Retina (tissue), 1 donor: Measurements from ENCODE around the gene P2RX3.
"Not testable (repeated sequence)": the region's sequence is repeated elsewhere in the genome, so short reads cannot be mapped to it uniquely, and the experiment has no call there.

Experiments
- DNase-seq: peaks from one replicate; pipeline ENCODE4 v3.0.0-alpha.2; 2016

P2RX3 gene

GRCh38 chr11:57338142-57338541, at the start of gene P2RX3:
Gene P2RX3 (plus strand): TSS chr11:57338352. CDS start chr11:57338551, 199 bp downstream.
- peak; percentile 54 for DNase-seq

DNA sequence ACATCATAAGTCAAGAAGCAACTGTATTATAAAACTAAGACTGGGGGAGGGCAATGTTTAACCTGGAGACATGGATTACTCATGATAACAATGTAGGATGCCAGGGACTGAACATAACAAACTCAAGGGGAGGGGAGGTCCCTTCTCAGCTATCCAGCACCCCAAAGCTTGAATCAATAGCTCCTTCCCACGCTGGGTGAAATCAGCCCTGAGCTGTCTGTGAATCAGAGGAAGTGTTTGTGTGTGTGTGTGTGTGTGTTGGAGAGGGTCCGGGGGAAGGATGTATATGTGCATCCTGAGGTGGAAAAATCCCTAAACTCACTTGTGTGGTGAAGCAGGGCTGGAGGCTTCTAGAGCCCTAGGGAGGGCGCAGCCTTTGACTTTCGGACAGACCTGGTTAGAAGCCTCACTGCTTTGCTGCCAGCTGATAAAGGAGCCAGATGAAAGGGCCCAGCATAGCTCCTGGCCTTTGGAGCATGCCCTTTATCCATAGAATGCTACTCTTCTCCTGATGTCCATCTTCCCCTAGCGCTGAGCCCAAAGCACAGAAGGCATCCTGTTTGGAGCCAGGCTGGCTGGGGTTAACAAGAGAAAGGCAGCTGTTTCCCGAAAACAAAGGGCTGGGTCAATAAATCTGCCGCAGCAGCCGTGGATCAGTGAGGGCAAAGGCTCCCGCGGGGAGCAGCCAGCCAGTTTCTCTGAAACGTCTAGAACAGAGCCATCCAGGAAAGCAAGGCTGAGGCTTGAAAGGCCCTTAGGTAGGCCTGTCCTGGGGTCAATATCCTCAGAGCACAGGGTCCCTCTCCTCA, 49.2 kb upstream of the P2RX3 start:
- DNase-seq: peak; percentile 73

- DNase-seq: no peak
Measured at GRCh38 chr11:57290288-57290687, 47.9 kb upstream of the P2RX3 start.

GRCh38 chr11:57294225-57295131, 43.7 kb upstream of the P2RX3 start:
- no peak for DNase-seq

DNA sequence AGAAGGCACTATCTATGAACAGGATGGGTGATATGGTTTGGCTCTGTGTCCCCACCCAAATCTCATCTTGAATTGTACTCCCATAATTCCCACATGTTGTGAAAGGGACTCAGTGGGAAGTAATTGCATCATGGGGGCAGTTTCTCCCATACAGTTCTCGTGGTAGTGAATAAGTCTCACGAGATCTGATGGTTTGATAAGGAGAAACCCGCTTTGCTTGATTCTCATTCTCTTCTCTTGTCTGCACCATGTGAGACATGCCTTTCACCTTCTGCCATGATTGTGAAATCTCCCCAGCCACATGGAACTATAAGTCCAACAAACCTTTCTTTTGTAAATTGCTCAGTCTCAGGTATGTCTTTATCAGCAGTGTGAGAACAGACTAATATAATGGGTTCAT, 41.9 kb upstream of the P2RX3 start:
- DNase-seq: not testable (repeated sequence)

DNA sequence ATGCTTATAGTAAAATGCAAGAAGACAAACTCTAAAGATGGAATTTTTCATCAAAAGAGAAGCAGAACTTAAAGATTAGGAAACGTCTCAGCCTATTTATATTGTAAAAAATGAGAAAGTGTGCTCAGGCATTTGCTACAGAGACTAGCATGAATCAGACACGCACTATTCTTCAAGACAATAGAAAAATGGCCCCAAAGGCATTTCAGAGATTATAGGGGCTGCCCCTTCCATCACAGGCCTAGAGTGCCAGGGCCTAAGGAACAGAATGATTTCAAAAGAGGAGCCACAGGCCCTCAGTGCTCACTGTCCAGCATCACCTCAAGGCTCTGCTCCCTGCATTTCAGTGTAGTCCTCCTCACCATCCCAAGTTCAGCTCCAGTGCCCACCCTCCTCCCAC, 40.9 kb upstream of the P2RX3 start:
- DNase-seq: no peak

DNA sequence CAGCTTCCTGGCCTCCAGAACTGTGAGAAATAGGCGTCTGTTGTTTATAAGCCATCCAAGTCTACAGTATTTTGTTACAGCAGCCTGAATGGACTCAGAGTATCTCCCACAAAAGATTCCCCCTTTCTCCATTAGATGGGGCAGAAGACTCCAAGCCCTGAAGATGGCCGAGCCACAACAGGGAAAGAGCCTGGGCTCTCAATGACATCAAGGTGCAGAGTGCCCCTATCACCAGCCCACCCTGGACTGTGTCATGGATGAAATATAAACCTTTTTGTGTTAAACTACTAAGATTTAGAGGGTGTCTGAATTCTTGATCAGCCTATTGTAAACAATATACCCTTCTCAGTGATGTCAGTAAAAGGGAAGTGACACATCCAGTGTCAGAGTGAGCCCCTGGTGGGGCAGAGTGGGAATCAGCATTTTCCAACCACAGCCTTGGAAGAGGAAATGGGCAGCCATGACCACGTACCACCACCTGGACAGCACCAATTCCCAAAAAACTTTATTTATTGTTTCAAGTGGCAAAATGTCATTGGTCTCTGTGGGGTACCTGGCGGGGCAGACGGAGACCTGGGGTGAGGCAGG, 38.9 kb upstream of the P2RX3 start:
- no peak for DNase-seq

DNA sequence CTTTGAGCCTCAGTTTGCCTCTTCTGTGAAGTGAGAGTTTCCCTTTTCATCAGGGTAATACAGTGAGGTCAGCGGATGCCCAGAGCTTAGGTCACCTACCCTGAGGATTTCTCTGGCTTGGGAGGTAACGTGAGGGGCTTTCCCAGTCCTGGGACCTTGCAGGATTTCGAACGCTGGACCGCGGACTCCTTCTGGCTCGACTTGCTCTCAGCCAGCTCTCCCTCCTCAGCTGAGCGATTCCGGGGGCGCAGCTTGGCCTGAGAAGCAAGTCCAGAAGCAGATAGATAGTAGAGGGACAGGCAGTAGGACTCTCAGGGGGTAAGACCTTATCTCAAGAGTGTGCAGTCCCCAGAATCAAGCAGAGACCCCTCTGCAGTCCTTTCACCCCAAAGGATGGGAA, 37.4 kb upstream of the P2RX3 start:
- DNase-seq: no peak

- DNase-seq: no peak
Measured at GRCh38 chr11:57301711-57302423, 36.3 kb upstream of the P2RX3 start.

DNA sequence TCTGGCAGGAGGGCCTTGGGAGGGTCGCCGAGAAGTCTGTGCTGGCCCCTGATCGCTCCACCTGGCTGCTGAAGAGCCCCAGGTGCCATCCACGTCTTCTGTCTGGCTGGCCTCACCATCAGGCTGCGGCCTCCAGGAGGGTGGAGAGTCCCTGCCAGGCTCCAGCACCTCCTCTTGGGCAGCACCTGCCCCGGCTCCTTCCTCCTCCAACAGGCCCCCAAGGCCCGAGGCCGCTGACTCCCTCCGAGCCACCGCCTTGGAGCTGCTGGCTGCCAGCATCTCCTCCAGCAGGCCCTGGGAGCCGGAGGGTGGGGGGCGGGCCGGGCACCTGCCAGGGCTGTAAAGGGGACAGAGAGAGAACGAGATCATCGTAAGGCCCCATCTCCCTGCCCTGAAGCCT, 35.7 kb upstream of the P2RX3 start:
- no peak for DNase-seq

GRCh38 chr11:57303280-57303989, 34.7 kb upstream of the P2RX3 start:
- DNase-seq: no peak

DNA sequence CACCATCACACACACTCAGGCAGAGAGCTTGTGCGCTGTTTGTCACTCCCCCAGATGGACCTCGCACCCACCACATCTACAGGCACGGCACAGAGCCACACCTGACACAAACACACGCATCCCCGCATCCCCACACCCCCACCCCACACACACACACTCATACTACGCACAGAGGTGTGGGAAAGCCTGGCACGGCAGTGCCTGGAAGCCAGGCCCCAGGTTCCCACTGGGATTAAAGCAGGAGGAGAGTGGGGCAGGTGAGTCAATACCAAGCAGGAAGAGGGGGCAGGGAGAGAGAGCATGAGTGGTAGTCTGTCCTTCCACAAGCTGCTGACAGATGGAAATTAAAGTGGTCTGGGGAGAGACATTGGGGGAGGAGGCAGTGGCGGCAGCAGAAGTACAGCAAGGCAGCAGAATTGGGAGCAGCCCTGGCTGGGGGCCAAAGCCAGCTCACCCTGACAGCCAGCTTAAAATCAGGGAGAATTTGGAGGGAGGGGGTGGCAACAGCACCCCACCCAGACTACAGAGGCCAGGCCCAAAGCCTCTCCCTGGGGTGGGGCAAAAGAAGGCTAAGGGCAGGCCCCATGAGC, 34.1 kb upstream of the P2RX3 start:
- no peak for DNase-seq

DNA sequence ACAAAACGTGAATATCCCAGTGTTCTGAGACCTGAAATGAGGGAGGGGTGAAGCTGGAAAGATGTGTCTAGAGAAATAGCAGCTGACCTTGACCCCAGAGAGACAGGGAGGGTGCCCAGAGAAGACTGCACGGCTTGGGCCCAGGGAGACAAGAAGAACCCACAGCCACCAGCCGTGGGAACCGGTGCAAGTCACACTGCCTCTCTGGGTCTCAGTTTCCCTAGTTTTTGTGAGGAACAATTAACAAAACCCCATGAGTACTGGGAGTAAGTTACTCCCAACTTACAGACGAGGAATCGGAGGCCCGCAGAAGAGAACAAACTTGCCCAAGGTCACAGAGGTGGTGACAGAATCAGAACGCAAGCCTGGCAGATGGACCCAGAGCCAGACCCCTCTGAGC, 32.6 kb upstream of the P2RX3 start:
- DNase-seq: no peak

GRCh38 chr11:57306161-57306876, 31.8 kb upstream of the P2RX3 start:
- DNase-seq: no peak

DNA sequence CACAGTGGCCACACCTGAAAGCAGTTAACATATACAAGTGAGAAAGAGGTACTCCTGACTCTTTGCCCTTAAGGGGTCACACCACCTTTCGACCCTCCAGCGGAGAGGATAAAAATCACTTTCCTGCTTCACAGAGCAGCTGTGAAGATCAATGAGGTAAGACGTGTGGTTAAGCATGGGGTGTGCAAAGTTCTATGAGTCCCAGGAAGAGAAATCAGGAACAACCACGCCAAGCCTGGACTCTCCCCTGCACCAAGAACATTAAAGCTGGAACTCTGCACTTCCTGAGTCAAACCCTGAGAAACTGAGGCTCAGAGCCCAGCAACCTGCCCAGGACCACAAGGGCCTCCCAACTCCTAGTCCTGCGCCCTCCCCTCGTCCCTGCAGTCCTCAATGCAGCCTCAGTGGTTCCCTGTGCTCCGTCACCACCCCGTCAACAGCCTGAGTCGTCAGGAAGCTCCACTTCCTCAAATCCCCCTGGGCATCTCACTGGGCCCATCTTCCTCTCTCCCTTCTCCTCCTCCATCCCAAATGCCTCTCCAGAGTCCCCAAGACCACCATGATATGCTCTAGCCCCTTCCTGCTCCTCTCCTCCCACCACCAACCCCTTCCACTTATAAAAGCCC, 31.1 kb upstream of the P2RX3 start:
- DNase-seq: no peak

DNA sequence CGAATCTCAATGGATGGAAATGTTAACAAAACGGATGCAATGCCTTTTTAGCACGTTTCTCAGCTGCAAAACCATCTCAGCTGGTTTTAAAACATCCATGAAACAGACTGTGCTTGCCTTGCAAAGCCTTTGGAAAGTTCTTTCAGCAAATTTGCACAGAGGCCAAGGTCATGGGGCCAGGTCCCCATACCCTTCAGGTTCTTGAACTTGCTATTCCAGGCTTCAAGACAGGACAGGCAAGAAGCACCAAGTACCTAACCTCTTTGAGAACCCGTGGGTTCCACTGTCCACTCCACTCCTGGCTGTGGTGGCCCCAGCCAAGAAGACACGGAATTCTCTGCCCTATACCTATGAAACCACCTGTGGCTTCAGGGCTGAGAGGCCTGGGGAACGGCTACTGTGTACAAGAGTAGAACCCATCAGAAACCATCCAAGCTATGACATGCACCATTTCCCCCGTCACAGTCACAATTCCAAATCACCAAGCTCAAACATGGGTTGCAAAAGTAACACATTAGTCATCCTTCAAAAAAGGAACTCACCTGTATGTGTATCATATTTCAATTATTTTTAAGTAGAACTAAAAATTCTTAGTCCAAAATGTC, 30.4 kb upstream of the P2RX3 start:
- DNase-seq: no peak

GRCh38 chr11:57308426-57309060, 29.6 kb upstream of the P2RX3 start:
- no peak for DNase-seq

GRCh38 chr11:57309106-57310059, 28.8 kb upstream of the P2RX3 start:
- no peak for DNase-seq
